ENCODE results near the gene PTPN18.
A peak's percentile ranks its signal among the peaks of the same experiment; 100 is the strongest.
"Not testable (repeated sequence)": the region's sequence is repeated elsewhere in the genome, so short reads cannot be mapped to it uniquely, and the experiment has no call there.

Gene PTPN18, protein sequence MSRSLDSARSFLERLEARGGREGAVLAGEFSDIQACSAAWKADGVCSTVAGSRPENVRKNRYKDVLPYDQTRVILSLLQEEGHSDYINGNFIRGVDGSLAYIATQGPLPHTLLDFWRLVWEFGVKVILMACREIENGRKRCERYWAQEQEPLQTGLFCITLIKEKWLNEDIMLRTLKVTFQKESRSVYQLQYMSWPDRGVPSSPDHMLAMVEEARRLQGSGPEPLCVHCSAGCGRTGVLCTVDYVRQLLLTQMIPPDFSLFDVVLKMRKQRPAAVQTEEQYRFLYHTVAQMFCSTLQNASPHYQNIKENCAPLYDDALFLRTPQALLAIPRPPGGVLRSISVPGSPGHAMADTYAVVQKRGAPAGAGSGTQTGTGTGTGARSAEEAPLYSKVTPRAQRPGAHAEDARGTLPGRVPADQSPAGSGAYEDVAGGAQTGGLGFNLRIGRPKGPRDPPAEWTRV

GRCh38 chr2:130355578-130356431, at the start of gene PTPN18:
Gene PTPN18 (plus strand): TSS chr2:130356056. CDS start chr2:130356108, 52 bp downstream.
- peak in 1 of 2 donors; percentile 40 for DNase-seq (ENCODE audit: extremely low read depth in 1 of 2, low read depth in 1 of 2)

GRCh38 chr2:130307850-130308249, 48.0 kb upstream of the PTPN18 start:
- DNase-seq (ENCODE audit: extremely low read depth in 1 of 2, low read depth in 1 of 2) = no peak

GRCh38 chr2:130310881-130311280, 45.0 kb upstream of the PTPN18 start:
- no peak for DNase-seq (ENCODE audit: extremely low read depth in 1 of 2, low read depth in 1 of 2)

DNA sequence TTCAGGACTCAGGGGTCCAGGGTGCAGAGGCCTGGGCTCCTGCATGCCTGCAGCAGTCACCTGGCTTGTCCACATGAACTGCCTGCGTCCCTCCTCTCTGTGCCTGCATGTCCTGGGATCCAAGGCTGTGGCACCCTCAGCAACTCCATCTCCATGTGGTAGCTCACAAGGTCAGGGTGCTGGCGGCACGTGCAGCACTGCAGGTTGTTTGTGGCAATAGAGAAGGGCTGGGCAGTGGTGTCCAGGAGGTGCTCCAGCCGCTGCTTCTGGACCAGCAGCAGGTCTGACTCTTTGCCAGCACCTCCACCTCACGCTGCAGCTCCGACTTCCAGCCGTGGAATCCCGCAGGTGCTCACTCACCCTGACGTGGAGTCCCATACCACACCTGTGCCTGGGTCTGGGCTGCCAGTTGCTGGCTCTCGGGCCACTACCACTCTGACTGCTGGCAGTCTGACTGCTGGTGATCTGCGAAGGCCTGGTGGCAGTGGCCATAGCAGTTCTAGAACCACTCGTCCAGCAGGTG, 42.0 kb upstream of the PTPN18 start:
- no peak for DNase-seq (ENCODE audit: extremely low read depth in 1 of 2, low read depth in 1 of 2)

GRCh38 chr2:130314377-130314776, 41.5 kb upstream of the PTPN18 start:
- DNase-seq (ENCODE audit: extremely low read depth in 1 of 2, low read depth in 1 of 2) = no peak

DNA sequence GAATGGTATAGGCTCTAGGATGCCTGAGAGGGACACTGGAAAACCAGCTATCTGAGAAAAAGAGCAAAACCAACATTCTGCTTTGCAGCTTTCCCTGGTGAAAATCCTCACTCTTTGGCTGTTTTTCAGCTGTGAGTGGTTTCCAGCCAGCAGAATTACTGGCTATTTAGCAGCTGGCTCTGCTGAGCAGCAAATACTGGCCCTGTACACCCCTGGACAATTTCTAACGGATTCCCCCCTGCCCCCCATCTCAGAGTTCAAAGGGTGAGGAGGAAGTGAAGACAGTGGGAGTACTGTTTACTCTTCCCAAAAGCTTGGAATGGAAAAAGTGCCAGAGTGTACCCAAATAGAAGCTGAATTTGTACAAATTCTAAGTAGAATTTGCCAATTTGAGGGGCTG, 39.3 kb upstream of the PTPN18 start:
- no peak for DNase-seq (ENCODE audit: extremely low read depth in 1 of 2, low read depth in 1 of 2)

DNA sequence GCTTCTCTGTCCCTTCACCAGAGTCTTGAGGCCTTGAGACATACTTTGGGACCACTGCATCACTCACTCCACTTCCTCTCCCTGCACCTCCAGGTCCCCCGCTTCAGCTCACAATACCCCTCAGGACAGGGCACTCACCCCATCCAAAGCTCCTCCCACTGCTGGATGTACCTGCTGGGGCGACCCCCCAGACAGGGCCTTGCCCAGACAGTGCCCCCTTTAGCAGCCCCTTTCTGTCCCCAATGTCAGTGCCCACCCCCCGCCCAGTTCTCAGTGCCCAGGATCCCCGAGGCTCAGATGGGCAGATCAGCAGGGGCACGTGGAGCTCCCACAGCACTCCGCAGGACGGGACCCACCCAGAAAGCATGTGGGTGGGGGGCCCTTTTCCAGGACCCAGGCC, 37.0 kb upstream of the PTPN18 start:
- no peak for DNase-seq (ENCODE audit: extremely low read depth in 1 of 2, low read depth in 1 of 2)

- DNase-seq (ENCODE audit: extremely low read depth in 1 of 2, low read depth in 1 of 2) = no peak
These were observed 36.3 kb upstream of the PTPN18 start for GRCh38 chr2:130319536-130319935.

GRCh38 chr2:130327703-130328527, 27.9 kb upstream of the PTPN18 start:
- no peak for DNase-seq (ENCODE audit: extremely low read depth in 1 of 2, low read depth in 1 of 2)

DNA sequence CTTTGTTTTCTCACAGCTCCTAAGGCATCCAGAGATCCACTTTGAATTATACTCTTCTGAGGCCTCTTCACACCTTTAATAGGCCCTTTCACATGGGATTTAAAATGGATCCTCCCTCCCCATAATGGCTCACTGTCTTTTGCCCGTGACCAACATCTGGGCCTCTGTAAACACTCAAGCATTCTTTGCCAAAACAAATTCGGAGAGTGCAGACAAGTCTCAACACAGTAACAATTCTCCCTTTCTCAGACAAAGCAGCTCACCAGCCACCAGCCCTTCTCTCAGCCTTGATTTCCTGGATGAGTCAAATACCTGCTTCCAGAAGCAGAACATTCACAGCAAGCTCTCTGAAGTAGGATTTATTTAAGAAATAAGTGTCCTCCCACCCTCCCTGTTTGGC, 27.1 kb upstream of the PTPN18 start:
- DNase-seq (ENCODE audit: extremely low read depth in 1 of 2, low read depth in 1 of 2) = no peak

DNA sequence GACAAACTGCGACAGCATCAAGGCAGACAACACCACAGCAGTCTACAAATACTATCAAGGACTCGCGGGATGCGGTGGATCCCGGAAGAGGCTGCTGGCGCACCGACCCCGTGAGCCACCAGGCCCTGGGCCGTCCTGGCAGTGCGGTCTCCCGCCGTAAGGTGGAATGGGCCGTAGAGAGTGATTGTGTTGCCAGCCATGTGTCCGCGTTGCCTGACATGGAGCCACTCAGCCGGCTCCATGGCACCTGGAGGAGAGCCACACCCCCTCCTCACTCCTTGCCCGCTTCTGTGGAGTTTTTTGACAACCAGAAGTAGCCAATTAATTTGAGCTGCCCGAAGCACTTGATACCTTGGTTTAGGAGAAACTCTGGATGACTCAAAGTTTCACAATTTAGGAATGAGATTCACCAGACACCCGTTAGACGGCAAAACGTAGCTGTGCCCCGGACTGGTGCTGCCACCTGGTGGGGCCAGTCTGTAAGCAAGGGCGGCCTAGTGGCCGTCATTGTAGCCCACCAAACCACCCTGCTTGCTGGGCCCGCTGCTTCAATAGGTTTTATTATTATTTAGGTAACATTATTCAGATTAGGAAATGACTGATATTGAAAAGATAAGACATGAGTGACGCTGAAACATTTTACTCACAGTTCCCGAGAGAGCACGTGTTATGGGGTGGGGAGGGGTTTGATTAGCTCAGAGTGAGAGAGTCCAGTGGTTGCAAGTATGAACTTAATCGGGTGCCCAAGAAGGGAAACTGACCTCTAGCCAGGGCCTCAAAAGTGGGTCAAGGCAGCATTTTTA, 23.4 kb upstream of the PTPN18 start:
- peak; percentile 31 to 58 for DNase-seq (ENCODE audit: extremely low read depth in 1 of 2, low read depth in 1 of 2)

GRCh38 chr2:130333253-130333652, 22.6 kb upstream of the PTPN18 start:
- not testable (repeated sequence) for DNase-seq (ENCODE audit: extremely low read depth in 1 of 2, low read depth in 1 of 2)

DNA sequence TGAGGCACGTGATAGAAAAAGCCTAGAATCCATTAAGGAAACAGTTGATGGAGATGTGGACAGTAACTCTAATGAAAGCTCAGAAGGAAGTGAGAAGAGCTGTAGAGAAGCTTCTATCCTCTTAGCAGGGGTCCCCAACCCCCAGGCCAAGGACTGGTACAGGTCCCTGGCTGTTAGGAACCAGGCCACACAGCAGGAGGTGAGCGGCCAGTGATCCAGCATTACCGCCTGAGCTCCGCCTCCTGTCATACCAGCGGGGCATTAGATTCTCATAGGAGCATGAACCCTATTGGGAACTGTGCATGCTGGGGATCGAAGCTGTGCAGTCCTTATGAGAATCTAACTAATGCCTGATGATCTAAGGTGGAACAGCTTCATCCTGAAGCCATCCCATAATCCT, 21.8 kb upstream of the PTPN18 start:
- no peak for DNase-seq (ENCODE audit: extremely low read depth in 1 of 2, low read depth in 1 of 2)

DNA sequence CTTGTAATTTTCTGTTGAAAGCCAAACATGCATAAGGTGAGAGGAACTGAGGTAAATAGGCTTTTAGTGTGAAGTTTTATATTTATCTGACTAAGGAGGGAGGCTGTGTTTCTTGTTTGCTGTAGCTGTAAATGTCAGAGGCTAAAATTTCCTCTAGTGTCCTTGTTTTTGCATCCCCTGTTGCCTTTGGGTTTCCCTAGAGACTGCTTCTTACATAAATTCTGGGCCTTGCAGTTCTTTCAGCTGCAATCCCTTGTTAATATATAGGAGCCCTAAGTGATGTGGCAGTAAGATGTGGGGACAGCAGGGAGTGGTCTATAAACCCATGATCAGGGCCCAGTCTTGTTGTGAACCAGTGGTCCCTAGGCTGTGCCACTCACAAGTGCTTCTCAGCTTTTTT, 20.6 kb upstream of the PTPN18 start:
- DNase-seq (ENCODE audit: extremely low read depth in 1 of 2, low read depth in 1 of 2) = no peak

DNA sequence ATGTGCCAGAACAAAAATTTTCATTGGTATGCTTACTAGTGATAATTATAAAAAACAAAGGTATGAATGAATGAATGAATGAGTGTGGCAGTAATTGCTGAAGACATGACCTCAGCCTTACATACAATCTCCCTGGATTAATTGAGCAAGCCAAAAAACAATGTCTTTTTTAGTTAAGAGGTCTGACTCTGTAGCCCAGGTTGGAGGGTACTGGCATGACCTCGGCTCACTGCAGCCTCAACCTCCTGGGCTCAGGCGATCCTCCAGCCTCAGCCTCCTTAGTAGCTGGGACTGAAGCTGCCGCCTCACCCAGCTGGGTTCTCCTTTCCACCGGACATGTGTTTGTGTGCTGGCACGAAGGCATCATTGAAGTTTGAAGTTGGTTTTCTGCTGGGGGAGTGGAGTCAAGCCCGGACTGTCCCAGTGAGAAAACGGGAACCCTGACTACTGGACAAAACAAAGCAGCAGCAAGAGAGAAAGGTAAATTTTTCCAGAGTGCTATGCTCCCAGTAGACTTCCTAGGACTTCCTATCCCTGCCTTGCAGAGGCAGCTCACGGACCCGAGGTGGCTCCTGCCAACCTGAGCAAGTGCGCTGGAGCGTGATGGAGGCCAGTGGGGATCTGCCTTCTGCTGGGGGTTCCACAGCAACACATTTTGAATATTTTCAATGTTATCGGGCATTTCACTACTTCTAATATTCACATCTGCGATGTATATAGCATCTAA, 19.5 kb upstream of the PTPN18 start:
- DNase-seq (ENCODE audit: extremely low read depth in 1 of 2, low read depth in 1 of 2) = no peak

- DNase-seq (ENCODE audit: extremely low read depth in 1 of 2, low read depth in 1 of 2) = no peak
These were observed 18.8 kb upstream of the PTPN18 start for GRCh38 chr2:130336877-130337734.

DNA sequence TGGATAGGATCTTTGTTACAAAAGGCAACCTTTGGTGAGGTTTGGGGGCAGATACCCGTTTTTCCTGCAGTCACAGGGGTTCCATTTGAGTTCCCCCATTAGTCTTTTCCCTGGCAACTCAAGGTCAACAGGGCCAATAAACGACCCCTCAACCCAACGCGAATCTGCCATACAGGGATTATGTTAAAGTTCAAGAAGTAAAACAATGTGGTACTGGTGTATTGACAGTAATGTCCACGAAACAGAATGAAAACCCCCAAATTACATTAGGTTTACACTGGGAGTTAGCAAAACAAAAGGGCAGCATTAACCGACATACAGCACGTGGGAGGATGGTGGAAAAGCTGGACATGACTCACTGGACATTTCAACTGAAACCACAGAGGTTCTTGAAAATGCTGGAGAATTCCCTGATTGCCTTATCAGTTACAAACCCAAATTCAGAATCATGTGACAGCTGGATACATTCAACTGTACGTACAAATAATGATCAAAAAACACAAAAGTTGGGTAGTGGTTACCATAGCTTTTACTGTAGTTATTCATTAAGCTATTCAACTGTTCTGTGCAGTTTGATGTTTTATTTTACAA, 18.0 kb upstream of the PTPN18 start:
- no peak for DNase-seq (ENCODE audit: extremely low read depth in 1 of 2, low read depth in 1 of 2)

DNA sequence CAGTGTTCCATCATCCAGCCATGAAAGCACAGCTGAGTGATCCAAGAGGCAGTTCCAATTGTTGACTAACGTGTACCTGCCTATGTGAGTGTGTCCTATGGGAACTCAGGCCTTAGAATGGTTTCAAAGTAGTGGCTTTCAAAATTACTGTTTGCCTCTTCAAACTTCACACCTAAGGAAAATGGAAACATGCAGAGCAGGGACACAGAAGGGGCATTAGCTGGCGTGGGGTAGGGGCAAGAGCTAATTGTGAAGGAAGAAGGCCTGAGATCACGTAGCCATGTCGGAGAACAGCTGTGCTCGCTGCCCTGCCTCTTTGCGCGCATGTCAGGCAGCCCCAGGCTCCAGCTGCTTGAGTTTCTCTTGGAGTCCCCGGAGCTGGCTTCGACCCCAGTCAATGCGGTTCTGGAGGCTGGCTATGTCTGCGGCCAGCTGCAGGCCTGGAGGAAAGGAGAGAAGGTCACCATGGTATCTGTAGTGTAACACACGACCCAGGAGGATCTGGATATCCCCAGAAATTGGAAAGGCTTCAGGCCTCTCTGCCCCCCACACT, 17.0 kb upstream of the PTPN18 start:
- DNase-seq (ENCODE audit: extremely low read depth in 1 of 2, low read depth in 1 of 2) = no peak

Data from activated CD8-positive, alpha-beta memory T cell treated with anti-CD3 and anti-CD28 coated beads for 1 hour (primary cell).